ENCODE measurements around the gene TMC3.

- TF ChIP-seq CTCF (IDR thresholded peaks at IDR 0.05; ENCODE audit: low read depth, low read length, missing input control): no peak
- TF ChIP-seq SP1 (IDR thresholded peaks at IDR 0.05): no peak
- TF ChIP-seq MAX (IDR thresholded peaks at IDR 0.05): no peak
- no peak for TF ChIP-seq EGR1 (IDR thresholded peaks at IDR 0.05; ENCODE audit: low read depth in 2 of 2)
- TF ChIP-seq TAF1 (conservative IDR thresholded peaks at IDR 0.05): no peak
- TF ChIP-seq GABPA (IDR thresholded peaks at IDR 0.05 in 1 of 2, conservative IDR thresholded peaks at IDR 0.05 in 1 of 2): no peak
- no peak for TF ChIP-seq RAD21 (IDR thresholded peaks at IDR 0.05)
Measured at GRCh38 chr15:81281766-81282605, 92.0 kb downstream of the TMC3 start.
